GM21619 (cell line): ENCODE measurements around the gene SERPINE2.
A peak's percentile ranks its signal among the peaks of the same experiment; 100 is the strongest.

ENCODE experiments used
- ATAC-seq: cut with Tn5 transposase; IDR thresholded peaks from one replicate; pipeline ENCODE4 v1.9.1; 2021; ENCODE audit not compliant: unreplicated experiment

The SERPINE2 gene

GRCh38 chr2:224039080-224039769 lies at the start of gene SERPINE2:
Gene SERPINE2 (minus strand): TSS chr2:224039286. CDS start chr2:224001900, 37,386 bp downstream.
- peak; percentile 58 for ATAC-seq

- no peak for ATAC-seq
Measured at GRCh38 chr2:224086226-224086914, 47.3 kb upstream of the SERPINE2 start.

GRCh38 chr2:224085811-224086210 lies 46.7 kb upstream of the SERPINE2 start:
- no peak for ATAC-seq

GRCh38 chr2:224085246-224085645 lies 46.2 kb upstream of the SERPINE2 start:
- ATAC-seq, result no peak

- ATAC-seq, result no peak
Measured at GRCh38 chr2:224084266-224084892, 45.3 kb upstream of the SERPINE2 start.

GRCh38 chr2:224083638-224084037 lies 44.6 kb upstream of the SERPINE2 start:
- ATAC-seq, result no peak

GRCh38 chr2:224078656-224079055 lies 39.6 kb upstream of the SERPINE2 start:
- ATAC-seq, result no peak

- no peak for ATAC-seq
Measured at GRCh38 chr2:224077773-224078507, 38.9 kb upstream of the SERPINE2 start.

GRCh38 chr2:224075588-224075987 lies 36.5 kb upstream of the SERPINE2 start:
- no peak for ATAC-seq

GRCh38 chr2:224073676-224074075 lies 34.6 kb upstream of the SERPINE2 start:
- ATAC-seq, result no peak

- no peak for ATAC-seq
Measured at GRCh38 chr2:224072541-224073188, 33.6 kb upstream of the SERPINE2 start.

- ATAC-seq, result no peak
Measured at GRCh38 chr2:224069172-224069571, 30.1 kb upstream of the SERPINE2 start.

- peak; percentile 43 for ATAC-seq
Measured at GRCh38 chr2:224063298-224063648, 24.2 kb upstream of the SERPINE2 start.

- ATAC-seq, result peak; percentile 84
Measured at GRCh38 chr2:224062481-224063297, 23.6 kb upstream of the SERPINE2 start.

- no peak for ATAC-seq
Measured at GRCh38 chr2:224060783-224061482, 21.8 kb upstream of the SERPINE2 start.

GRCh38 chr2:224059178-224059577 lies 20.1 kb upstream of the SERPINE2 start:
- ATAC-seq, result no peak

GRCh38 chr2:224058048-224058775 lies 19.1 kb upstream of the SERPINE2 start:
- no peak for ATAC-seq

GRCh38 chr2:224056889-224057288 lies 17.8 kb upstream of the SERPINE2 start:
- no peak for ATAC-seq

GRCh38 chr2:224055101-224055500 lies 16.0 kb upstream of the SERPINE2 start:
- ATAC-seq, result no peak
